BE2C (cell line): ENCODE results near the gene ARHGEF6.

ENCODE experiments used
- DNase-seq: peaks from one replicate; pipeline ENCODE4 v3.0.0-alpha.2; 2020
- H3K27me3 ChIP-seq: fragments of 250-450 bp; sonication (Bioruptor Pico); 2 replicates; pipeline ENCODE4 v1.5.1; 2020; ENCODE audit warnings: mild to moderate bottlenecking
- H3K36me3 ChIP-seq: fragments of 250-450 bp; sonication (Bioruptor Pico); 2 replicates; pipeline ENCODE4 v1.5.1; 2020; ENCODE audit warnings: mild to moderate bottlenecking
- H3K4me1 ChIP-seq: fragments of 250-450 bp; sonication (Bioruptor Pico); 2 replicates; pipeline ENCODE4 v1.5.1; 2020
- H3K4me3 ChIP-seq: 2 replicates; pipeline ENCODE4 v1.5.1; 2011; ENCODE audit warnings: low read depth, low read length
- H3K9me3 ChIP-seq: fragments of 250-450 bp; sonication (Bioruptor Pico); 2 replicates; pipeline ENCODE4 v1.5.1; 2020
- TF ChIP-seq, protein P1 (sequence below): IDR thresholded peaks from 2 replicates; pipeline ENCODE4 v1.5.1; 2012; ENCODE audit warnings: mild to moderate bottlenecking, low read depth, low read length

ARHGEF6 gene

DNA sequence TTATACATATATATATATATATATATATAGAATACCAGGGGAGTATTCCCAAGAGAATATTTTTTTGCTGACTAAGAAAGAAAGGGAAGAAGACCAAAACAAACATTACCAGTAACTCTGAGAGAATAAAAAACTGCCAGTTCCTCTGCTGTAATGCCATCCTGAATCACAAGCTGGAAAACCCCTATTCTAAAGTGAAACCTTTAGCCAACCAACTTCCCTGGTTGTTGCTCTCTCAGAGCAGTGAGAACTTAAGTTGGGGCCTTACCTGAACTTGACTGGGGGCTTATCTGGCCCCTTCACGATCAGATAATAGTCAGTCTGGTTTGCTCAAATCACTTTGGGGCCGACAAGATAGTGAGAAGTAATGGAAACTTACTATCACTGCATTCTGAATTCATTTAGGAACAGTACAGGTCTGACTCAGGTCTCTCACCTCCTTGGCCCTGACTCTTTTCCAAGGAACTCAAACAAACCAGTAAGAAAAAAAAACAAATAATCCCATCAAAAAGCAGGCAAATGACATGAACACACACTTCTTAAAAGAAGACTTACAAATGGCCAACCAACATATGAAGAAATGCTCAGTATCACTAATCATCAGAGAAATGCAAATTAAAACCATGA is 70.3 kb downstream of the ARHGEF6 start:
- Histone ChIP-seq H3K4me1 (no peaks in the 10 kb centered on the region), H3K4me3 (no peak overlapping the region), H3K36me3 (no peaks in the 10 kb centered on the region), H3K27me3 (no peaks in the 10 kb centered on the region), H3K9me3 (no peaks in the 10 kb centered on the region)
- no peak for DNase-seq
- TF ChIP-seq, protein P1, sequence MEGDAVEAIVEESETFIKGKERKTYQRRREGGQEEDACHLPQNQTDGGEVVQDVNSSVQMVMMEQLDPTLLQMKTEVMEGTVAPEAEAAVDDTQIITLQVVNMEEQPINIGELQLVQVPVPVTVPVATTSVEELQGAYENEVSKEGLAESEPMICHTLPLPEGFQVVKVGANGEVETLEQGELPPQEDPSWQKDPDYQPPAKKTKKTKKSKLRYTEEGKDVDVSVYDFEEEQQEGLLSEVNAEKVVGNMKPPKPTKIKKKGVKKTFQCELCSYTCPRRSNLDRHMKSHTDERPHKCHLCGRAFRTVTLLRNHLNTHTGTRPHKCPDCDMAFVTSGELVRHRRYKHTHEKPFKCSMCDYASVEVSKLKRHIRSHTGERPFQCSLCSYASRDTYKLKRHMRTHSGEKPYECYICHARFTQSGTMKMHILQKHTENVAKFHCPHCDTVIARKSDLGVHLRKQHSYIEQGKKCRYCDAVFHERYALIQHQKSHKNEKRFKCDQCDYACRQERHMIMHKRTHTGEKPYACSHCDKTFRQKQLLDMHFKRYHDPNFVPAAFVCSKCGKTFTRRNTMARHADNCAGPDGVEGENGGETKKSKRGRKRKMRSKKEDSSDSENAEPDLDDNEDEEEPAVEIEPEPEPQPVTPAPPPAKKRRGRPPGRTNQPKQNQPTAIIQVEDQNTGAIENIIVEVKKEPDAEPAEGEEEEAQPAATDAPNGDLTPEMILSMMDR = no peak

DNA sequence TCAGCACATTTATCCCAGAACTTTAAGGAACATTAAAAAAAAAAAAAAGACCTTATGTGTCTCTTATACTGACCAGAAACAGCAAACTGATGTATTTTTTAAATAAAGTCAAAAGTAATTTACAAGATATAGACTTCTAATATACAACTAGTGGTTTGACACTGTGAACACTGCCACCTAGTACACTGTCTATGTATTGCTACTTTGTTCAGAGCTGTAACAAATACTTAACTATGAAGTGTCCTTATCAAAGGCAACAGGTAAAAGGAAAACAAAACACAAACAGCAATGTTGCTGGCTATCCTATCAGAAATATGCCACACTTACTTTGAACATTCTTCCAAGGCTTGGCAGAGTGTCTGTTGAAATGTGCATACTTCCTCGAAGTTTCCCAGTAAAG is 72.4 kb downstream of the ARHGEF6 start:
- Histone ChIP-seq H3K4me3 (no peak overlapping the region), H3K36me3 (no peaks in the 10 kb centered on the region), H3K4me1 (no peaks in the 10 kb centered on the region), H3K27me3 (no peaks in the 10 kb centered on the region), H3K9me3 (no peaks in the 10 kb centered on the region)
- TF ChIP-seq, protein P1 = peak; percentile 48
- DNase-seq = no peak

DNA sequence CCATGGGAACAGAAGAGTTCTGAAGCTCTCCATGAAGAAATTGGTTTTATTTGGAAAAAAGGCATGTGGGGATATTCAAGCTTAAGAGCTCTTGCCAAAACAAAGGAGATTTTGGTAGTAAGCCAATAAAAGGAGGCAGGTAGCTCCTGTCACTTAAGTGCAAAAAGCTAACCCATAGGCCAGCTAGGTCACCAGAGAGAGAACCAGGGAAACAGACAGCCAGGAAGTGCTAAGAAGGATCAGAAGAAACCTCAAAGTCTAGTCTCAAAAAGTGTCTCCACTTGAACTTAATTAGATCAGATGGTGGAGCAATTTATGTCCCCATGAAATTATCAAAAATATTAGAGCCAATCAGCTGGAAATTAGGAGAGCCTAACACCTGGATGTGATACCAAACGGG is 83.6 kb downstream of the ARHGEF6 start:
- no peak for DNase-seq
- no peaks in the 10 kb centered on the region for H3K27me3 ChIP-seq
- TF ChIP-seq, protein P1 = no peak

DNA sequence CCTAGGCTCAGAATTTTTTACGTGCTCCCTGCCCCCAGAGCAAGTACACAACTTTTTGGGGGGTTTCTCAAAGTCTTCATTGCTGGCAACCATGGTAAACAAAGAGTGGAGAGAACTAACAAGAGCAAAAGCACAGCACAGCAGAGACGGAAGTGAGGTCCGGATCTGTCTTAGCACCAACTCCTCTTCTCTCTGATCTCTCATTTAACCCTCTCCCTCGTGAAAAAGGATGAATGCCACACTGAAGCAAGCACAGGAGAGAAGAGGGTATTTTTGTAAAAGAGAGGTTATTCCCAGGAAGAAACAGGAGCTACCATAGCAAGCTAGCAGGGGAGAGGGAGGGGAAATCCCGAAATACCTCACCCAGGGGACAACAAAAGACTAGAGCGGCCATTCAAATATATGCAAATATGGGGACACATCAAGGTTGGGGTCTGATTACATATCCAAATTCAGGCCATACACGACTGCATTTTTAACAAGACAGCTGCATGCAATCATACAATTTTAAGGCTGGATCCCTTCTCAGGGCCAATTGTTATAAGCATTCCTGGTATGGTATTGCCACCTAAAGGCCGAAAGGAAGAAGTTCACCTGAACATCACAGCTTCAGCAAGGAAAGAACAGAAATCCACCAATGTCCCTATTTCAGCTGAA is 86.2 kb downstream of the ARHGEF6 start:
- H3K27me3 ChIP-seq = no peaks in the 10 kb centered on the region
- H3K9me3 ChIP-seq = no peaks in the 10 kb centered on the region
- DNase-seq = peak; percentile 8
- TF ChIP-seq, protein P1 = peak; percentile 73
- no peak overlapping the region for H3K4me3 ChIP-seq
- H3K36me3 ChIP-seq = no peaks in the 10 kb centered on the region
- H3K4me1 ChIP-seq = peaks cover 5% of the 10 kb centered on the region; the same call in 1 of the 2 replicates

More for the DNA sequence above, 83.6 kb downstream of the ARHGEF6 start:
- no peak overlapping the region for H3K4me3 ChIP-seq
- no peaks in the 10 kb centered on the region for H3K9me3 ChIP-seq
- peaks cover 5% of the 10 kb centered on the region; the same call in 1 of the 2 replicates for H3K4me1 ChIP-seq
- H3K36me3 ChIP-seq = no peaks in the 10 kb centered on the region

DNA sequence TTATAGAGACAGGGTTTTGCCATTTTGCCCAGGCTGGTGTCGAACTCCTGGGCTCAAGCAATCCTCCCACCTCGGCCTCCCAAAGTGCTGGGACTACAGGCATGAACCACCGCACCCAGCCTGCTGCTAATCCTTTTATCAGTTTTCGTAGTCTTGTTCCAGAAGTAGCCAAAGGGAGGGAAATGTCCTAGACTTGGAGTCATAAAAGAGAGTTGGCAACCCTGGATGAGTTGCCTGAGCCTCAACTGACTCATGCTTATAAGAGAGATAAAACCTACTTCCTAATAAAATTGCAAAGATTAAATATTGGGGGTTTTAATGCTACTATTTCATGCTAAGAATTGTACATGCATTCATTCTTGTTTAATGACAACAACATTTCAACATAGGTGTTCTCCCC is 88.5 kb downstream of the ARHGEF6 start:
- H3K9me3 ChIP-seq = no peaks in the 10 kb centered on the region
- no peak overlapping the region for H3K4me3 ChIP-seq
- H3K36me3 ChIP-seq = no peaks in the 10 kb centered on the region
- peaks cover 5% of the 10 kb centered on the region; the same call in 1 of the 2 replicates for H3K4me1 ChIP-seq
- H3K27me3 ChIP-seq = no peaks in the 10 kb centered on the region
- TF ChIP-seq, protein P1 = no peak
- DNase-seq = no peak
